ENCODE data around the gene MRPL18. TPM values are rescaled to one million over a fixed set of nuclear protein-coding genes. Genes with fewer than 3 reads are reported as not detected.
A peak's percentile ranks its signal among the peaks of the same experiment; 100 is the strongest.

Gene MRPL18
- total and polyA plus RNA-seq, 9 of the 15 experiments (the other 6 are each of a cell fraction or from before 2014, with no cell fraction given): 149 to 456 (median 196) TPM

DNA sequence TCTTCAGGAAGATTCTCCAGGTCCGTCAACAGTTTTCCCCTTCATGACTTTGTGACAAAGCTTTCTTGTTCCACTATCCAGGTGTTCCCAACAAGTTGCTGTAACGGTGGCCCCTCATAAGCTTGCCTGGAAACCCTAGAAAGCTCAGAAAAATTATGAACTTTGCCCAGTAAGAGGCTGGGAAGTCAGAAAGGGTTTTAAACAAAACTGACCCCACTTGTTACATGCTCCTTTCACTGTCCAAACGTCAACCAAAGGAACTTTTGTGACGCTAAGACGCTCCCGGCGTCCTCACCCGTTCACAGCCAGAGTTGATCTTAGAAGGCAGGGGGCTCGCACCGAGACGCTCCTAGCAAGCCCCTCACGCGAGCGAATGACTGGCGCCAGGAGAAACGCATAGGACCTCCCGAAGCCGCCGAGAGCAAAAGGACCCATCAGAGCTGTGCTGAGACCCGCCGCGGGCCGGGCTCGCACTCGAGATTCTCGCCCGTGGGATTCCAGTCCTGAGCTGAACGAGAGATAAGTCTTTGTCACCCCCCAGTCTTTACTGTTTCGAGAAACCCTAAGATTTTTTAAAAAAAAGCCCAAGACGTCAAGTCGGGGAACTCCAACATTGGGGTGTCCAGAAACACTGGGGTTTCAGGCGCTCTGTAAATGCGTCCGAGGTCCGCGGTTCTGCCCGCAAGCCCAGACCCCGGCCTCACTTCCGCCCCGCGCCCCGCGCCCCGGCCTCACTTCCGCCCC, 29.0 kb upstream of the MRPL18 start (continued):
- TF ChIP-seq, protein P1, sequence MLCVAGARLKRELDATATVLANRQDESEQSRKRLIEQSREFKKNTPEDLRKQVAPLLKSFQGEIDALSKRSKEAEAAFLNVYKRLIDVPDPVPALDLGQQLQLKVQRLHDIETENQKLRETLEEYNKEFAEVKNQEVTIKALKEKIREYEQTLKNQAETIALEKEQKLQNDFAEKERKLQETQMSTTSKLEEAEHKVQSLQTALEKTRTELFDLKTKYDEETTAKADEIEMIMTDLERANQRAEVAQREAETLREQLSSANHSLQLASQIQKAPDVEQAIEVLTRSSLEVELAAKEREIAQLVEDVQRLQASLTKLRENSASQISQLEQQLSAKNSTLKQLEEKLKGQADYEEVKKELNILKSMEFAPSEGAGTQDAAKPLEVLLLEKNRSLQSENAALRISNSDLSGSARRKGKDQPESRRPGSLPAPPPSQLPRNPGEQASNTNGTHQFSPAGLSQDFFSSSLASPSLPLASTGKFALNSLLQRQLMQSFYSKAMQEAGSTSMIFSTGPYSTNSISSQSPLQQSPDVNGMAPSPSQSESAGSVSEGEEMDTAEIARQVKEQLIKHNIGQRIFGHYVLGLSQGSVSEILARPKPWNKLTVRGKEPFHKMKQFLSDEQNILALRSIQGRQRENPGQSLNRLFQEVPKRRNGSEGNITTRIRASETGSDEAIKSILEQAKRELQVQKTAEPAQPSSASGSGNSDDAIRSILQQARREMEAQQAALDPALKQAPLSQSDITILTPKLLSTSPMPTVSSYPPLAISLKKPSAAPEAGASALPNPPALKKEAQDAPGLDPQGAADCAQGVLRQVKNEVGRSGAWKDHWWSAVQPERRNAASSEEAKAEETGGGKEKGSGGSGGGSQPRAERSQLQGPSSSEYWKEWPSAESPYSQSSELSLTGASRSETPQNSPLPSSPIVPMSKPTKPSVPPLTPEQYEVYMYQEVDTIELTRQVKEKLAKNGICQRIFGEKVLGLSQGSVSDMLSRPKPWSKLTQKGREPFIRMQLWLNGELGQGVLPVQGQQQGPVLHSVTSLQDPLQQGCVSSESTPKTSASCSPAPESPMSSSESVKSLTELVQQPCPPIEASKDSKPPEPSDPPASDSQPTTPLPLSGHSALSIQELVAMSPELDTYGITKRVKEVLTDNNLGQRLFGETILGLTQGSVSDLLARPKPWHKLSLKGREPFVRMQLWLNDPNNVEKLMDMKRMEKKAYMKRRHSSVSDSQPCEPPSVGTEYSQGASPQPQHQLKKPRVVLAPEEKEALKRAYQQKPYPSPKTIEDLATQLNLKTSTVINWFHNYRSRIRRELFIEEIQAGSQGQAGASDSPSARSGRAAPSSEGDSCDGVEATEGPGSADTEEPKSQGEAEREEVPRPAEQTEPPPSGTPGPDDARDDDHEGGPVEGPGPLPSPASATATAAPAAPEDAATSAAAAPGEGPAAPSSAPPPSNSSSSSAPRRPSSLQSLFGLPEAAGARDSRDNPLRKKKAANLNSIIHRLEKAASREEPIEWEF (CRISPR knock-in tag; IDR thresholded peaks at IDR 0.05): no peak
- no peak for TF ChIP-seq FOXP1 (CRISPR knock-in tag; IDR thresholded peaks at IDR 0.05)
- 0 out of 2 replicates have a peak, but pooled peaks have one; percentile 18 for TF ChIP-seq NBN (IDR thresholded peaks at IDR 0.05; ENCODE audit: low read depth)
- 0 out of 4 replicates have a peak, but pooled peaks of 1 of the 2 experiments have one; percentile 6 for TF ChIP-seq SIN3A (IDR thresholded peaks at IDR 0.05; ENCODE audit: borderline replicate concordance in 2 of 2, control insufficient read depth in 1 of 2, low read depth in 2 of 2, low read length in 2 of 2)
- TF ChIP-seq FOXA1 (IDR thresholded peaks at IDR 0.05; ENCODE audit: borderline replicate concordance): no peak
- TF ChIP-seq, protein P2, sequence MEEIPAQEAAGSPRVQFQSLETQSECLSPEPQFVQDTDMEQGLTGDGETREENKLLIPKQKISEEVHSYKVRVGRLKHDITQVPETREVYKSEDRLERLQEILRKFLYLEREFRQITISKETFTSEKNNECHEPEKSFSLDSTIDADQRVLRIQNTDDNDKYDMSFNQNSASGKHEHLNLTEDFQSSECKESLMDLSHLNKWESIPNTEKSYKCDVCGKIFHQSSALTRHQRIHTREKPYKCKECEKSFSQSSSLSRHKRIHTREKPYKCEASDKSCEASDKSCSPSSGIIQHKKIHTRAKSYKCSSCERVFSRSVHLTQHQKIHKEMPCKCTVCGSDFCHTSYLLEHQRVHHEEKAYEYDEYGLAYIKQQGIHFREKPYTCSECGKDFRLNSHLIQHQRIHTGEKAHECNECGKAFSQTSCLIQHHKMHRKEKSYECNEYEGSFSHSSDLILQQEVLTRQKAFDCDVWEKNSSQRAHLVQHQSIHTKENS (CRISPR knock-in tag; IDR thresholded peaks at IDR 0.05): no peak
- TF ChIP-seq U2AF2 (optimal IDR thresholded peaks at IDR 0.05; ENCODE audit: low read depth, low read length): no peak
- TF ChIP-seq NR3C1 (CRISPR knock-in tag; IDR thresholded peaks at IDR 0.05): no peak
- no peak for TF ChIP-seq CTBP1 (IDR thresholded peaks at IDR 0.05; ENCODE audit: borderline replicate concordance)
- TF ChIP-seq ARID1B (IDR thresholded peaks at IDR 0.05): no peak
- peak; percentile 74 for TF ChIP-seq ZFX (CRISPR knock-in tag; IDR thresholded peaks at IDR 0.05)
- no peak for TF ChIP-seq NCOA6 (IDR thresholded peaks at IDR 0.05)
- no peak for TF ChIP-seq FOS (IDR thresholded peaks at IDR 0.05; ENCODE audit: extremely low read depth, insufficient read length)
- TF ChIP-seq UBTF (IDR thresholded peaks at IDR 0.05; ENCODE audit: borderline replicate concordance in 1 of 2, low read depth in 2 of 2, low read length in 2 of 2): no peak; a peak in 1 of 4 replicates
- no peak for TF ChIP-seq SAFB (IDR thresholded peaks at IDR 0.05; ENCODE audit: borderline replicate concordance, low read depth, low read length)
- TF ChIP-seq RBM17 (IDR thresholded peaks at IDR 0.05; ENCODE audit: borderline replicate concordance, low read depth, low read length): no peak
- TF ChIP-seq L3MBTL2 (IDR thresholded peaks at IDR 0.05): no peak
- no peak for TF ChIP-seq BDP1 (IDR thresholded peaks at IDR 0.05; ENCODE audit: insufficient read depth, insufficient read length)
- no peak for TF ChIP-seq DDX20 (tag; IDR thresholded peaks at IDR 0.05; ENCODE audit: low read depth)
- TF ChIP-seq NR2F6 (CRISPR knock-in tag; IDR thresholded peaks at IDR 0.05): no peak

All from K562 (cell line).